ENCODE results near the gene PTGIR. TPM values are rescaled to one million over a fixed set of nuclear protein-coding genes. Genes with fewer than 3 reads are reported as not detected.

Gene PTGIR
- total RNA-seq, 1 donor from 2014 or later: not detected

GRCh38 chr19:46610851-46611770 is 13.8 kb downstream of the PTGIR start:
- Histone ChIP-seq H3K27me3 (ENCODE audit: control insufficient read depth, insufficient read depth, low read length) (no peaks in the 10 kb centered on the region), H3K36me3 (ENCODE audit: control insufficient read depth, insufficient read depth, low read length) (peaks cover 2% of the 10 kb centered on the region), H3K4me3 (ENCODE audit: low read depth, low read length) (no peak overlapping the region)
- TF ChIP-seq CTCF (IDR thresholded peaks at IDR 0.05; ENCODE audit: insufficient read depth, low read length, poor library complexity, severe bottlenecking): no peak
- DNase-seq (ENCODE audit: low read depth): no peak

- H3K36me3 ChIP-seq (ENCODE audit: control insufficient read depth, insufficient read depth, low read length): peaks cover 2% of the 10 kb centered on the region
- no peak overlapping the region for H3K4me3 ChIP-seq (ENCODE audit: low read depth, low read length)
- no peak for TF ChIP-seq CTCF (IDR thresholded peaks at IDR 0.05; ENCODE audit: insufficient read depth, low read length, poor library complexity, severe bottlenecking)
Observed at GRCh38 chr19:46610413-46610775, 14.5 kb downstream of the PTGIR start.

GRCh38 chr19:46609511-46610412 is 15.1 kb downstream of the PTGIR start:
- peaks cover 2% of the 10 kb centered on the region for H3K36me3 ChIP-seq (ENCODE audit: control insufficient read depth, insufficient read depth, low read length)
- H3K4me3 ChIP-seq (ENCODE audit: low read depth, low read length): no peak overlapping the region
- DNase-seq (ENCODE audit: low read depth): no peak
- no peak for TF ChIP-seq CTCF (IDR thresholded peaks at IDR 0.05; ENCODE audit: insufficient read depth, low read length, poor library complexity, severe bottlenecking)
- no peaks in the 10 kb centered on the region for H3K27me3 ChIP-seq (ENCODE audit: control insufficient read depth, insufficient read depth, low read length)

More at GRCh38 chr19:46610413-46610775, 14.5 kb downstream of the PTGIR start:
- DNase-seq (ENCODE audit: low read depth): no peak
- no peaks in the 10 kb centered on the region for H3K27me3 ChIP-seq (ENCODE audit: control insufficient read depth, insufficient read depth, low read length)

GRCh38 chr19:46608581-46609345 is 16.1 kb downstream of the PTGIR start:
- H3K36me3 ChIP-seq (ENCODE audit: control insufficient read depth, insufficient read depth, low read length): peaks cover 2% of the 10 kb centered on the region
- TF ChIP-seq CTCF (IDR thresholded peaks at IDR 0.05; ENCODE audit: insufficient read depth, low read length, poor library complexity, severe bottlenecking): no peak
- H3K27me3 ChIP-seq (ENCODE audit: control insufficient read depth, insufficient read depth, low read length): no peaks in the 10 kb centered on the region
- no peak for DNase-seq (ENCODE audit: low read depth)
- H3K4me3 ChIP-seq (ENCODE audit: low read depth, low read length): no peak overlapping the region

- DNase-seq (ENCODE audit: low read depth): no peak
- Histone ChIP-seq H3K36me3 (ENCODE audit: control insufficient read depth, insufficient read depth, low read length) (peaks cover 2% of the 10 kb centered on the region), H3K27me3 (ENCODE audit: control insufficient read depth, insufficient read depth, low read length) (no peaks in the 10 kb centered on the region), H3K4me3 (ENCODE audit: low read depth, low read length) (no peak overlapping the region)
- TF ChIP-seq CTCF (IDR thresholded peaks at IDR 0.05; ENCODE audit: insufficient read depth, low read length, poor library complexity, severe bottlenecking): no peak
Observed at GRCh38 chr19:46608178-46608577, 16.7 kb downstream of the PTGIR start.

Measured in kidney epithelial cell (primary cell).